ENCODE measurements around the gene RAP2B. TPM values are rescaled to one million over a fixed set of nuclear protein-coding genes. Genes with fewer than 3 reads are reported as not detected.

RAP2B gene
- total and polyA plus RNA-seq, 2 donors (not counting 1 experiment from before 2014, with no cell fraction given), result 2.8 to 16.9 TPM

DNA sequence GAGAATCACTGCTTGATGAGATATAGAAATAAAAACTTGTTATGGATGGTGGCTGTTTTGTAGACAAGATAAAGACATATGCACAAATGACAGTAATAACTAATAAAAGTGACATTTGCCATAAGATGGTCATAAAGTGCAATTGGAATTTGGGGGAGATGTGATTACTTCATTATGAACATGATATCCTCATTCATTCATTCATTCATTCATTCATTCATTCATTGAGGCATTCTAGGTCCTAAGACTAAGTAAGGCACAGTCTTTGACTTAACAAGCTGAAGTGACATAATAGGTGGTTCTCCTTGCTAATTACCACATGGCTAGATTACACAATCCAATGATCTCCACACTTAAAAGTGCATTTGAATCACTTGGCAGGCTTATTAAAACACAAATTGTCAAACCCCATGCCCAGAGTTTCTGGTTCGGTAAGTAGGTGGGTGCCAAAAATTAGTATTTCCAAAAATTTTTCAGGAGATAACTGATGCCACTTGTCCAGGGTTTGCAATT lies 18.9 kb downstream of the RAP2B start:
- no CpG with 5 or more reads among the region's 1 CpG for WGBS (ENCODE audit: insufficient coverage)
- no peaks in the 10 kb centered on the region for H3K4me1 Mint-ChIP-seq
- Histone ChIP-seq H3K36me3 (replicated peaks in 1 of 2; ENCODE audit: control extremely low read depth in 1 of 2, control insufficient read depth in 1 of 2, extremely low read depth in 1 of 2, insufficient read depth in 2 of 2, low read length in 1 of 2) (no peaks in the 10 kb centered on the region), H3K27ac (ENCODE audit: low read length in 2 of 2) (no peak overlapping the region), H3K27me3 (replicated peaks in 1 of 4; ENCODE audit: control extremely low read depth in 1 of 4, control insufficient read depth in 3 of 4, insufficient read depth in 4 of 4, low read length in 3 of 4) (no peaks in the 10 kb centered on the region), H3K79me2 (ENCODE audit: control insufficient read depth, insufficient read depth, low read length) (no peaks in the 10 kb centered on the region), H3K9me3 (ENCODE audit: control extremely low read depth in 1 of 3, control insufficient read depth in 2 of 3, insufficient read depth in 1 of 3, low read length in 2 of 3) (no peaks in the 10 kb centered on the region), H3K4me1 (ENCODE audit: control insufficient read depth in 2 of 2, insufficient read depth in 2 of 2, low read length in 2 of 2) (no peaks in the 10 kb centered on the region), H3K4me3 (ENCODE audit: control extremely low read depth in 1 of 5, extremely low read depth in 1 of 5, insufficient read depth in 1 of 5, low read depth in 2 of 5, low read length in 4 of 5) (no peak overlapping the region), H2AFZ (ENCODE audit: insufficient read depth, low read depth, low read length, poor library complexity, severe bottlenecking) (no peak overlapping the region), H3K4me2 (replicated peaks; ENCODE audit: low read depth, low read length, poor library complexity, severe bottlenecking) (no peak overlapping the region), H4K20me1 (ENCODE audit: control insufficient read depth, insufficient read depth, low read length, poor library complexity, severe bottlenecking) (no peaks in the 10 kb centered on the region), H3K9ac (ENCODE audit: low read length) (no peak overlapping the region)
- ATAC-seq (ENCODE audit: low read depth) (no peak), DNase-seq (no peak)
- no peak overlapping the region for H3K4me3 Mint-ChIP-seq
- TF ChIP-seq, protein P1, sequence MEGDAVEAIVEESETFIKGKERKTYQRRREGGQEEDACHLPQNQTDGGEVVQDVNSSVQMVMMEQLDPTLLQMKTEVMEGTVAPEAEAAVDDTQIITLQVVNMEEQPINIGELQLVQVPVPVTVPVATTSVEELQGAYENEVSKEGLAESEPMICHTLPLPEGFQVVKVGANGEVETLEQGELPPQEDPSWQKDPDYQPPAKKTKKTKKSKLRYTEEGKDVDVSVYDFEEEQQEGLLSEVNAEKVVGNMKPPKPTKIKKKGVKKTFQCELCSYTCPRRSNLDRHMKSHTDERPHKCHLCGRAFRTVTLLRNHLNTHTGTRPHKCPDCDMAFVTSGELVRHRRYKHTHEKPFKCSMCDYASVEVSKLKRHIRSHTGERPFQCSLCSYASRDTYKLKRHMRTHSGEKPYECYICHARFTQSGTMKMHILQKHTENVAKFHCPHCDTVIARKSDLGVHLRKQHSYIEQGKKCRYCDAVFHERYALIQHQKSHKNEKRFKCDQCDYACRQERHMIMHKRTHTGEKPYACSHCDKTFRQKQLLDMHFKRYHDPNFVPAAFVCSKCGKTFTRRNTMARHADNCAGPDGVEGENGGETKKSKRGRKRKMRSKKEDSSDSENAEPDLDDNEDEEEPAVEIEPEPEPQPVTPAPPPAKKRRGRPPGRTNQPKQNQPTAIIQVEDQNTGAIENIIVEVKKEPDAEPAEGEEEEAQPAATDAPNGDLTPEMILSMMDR (IDR thresholded peaks at IDR 0.05), result no peak
- no peak for TF ChIP-seq EZH2 (IDR thresholded peaks at IDR 0.05; ENCODE audit: borderline replicate concordance, insufficient read depth, low read depth, low read length, poor library complexity, severe bottlenecking)
- H3K27ac Mint-ChIP-seq, result no peak overlapping the region
- POLR2A ChIA-PET, result no interaction called here
- H3K27me3 Mint-ChIP-seq, result no peaks in the 10 kb centered on the region
- CTCF ChIA-PET, result no interaction called here
- no peaks in the 10 kb centered on the region for H3K9me3 Mint-ChIP-seq (ENCODE audit: insufficient read depth)
- intact Hi-C loops (cut with micrococcal nuclease), result no loop called here

DNA sequence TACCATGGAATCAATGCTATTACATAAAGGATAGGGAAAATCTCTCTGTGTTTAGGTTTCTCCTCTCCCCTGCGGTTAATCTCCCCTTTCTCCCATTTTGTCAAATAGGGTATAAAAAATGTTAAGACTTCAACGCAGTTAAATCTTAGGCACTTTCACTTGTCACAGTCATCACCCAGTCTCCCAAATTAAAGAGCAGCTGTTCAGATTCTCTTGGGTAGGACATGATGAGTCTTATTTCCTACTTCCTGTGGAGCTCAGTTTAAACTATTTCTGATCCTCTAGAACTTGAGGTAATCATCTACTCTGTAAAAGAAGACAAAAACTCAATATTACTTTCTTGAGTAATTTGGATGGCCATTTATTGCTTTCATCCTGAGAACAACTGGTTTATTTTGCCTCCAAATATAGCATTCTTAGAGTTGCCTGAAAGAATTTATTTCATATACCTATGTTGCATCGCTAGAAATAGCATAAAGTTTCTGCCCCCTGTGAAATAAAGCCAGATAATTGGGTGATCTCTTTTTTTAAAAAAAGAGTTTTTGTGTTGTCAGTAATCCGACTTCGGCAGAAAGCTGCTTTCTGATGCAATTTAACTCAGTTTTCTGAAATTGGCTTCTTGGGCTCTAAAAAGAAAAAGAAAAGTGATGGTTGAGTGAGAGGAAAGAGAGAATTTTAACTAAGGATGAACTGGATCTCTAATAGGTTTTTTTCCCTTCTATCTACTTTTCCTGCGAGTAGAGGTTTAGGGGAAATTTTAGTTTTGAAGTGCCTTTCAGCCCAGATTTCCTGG lies 20.7 kb downstream of the RAP2B start:
- H3K4me3 Mint-ChIP-seq, result no peak overlapping the region
- Histone ChIP-seq H3K27me3 (replicated peaks in 1 of 4; ENCODE audit: control extremely low read depth in 1 of 4, control insufficient read depth in 3 of 4, insufficient read depth in 4 of 4, low read length in 3 of 4) (no peaks in the 10 kb centered on the region), H2AFZ (ENCODE audit: insufficient read depth, low read depth, low read length, poor library complexity, severe bottlenecking) (no peak overlapping the region), H3K9ac (ENCODE audit: low read length) (no peak overlapping the region), H3K4me2 (replicated peaks; ENCODE audit: low read depth, low read length, poor library complexity, severe bottlenecking) (no peak overlapping the region), H3K36me3 (replicated peaks in 1 of 2; ENCODE audit: control extremely low read depth in 1 of 2, control insufficient read depth in 1 of 2, extremely low read depth in 1 of 2, insufficient read depth in 2 of 2, low read length in 1 of 2) (no peaks in the 10 kb centered on the region), H3K27ac (ENCODE audit: low read length in 2 of 2) (no peak overlapping the region), H3K79me2 (ENCODE audit: control insufficient read depth, insufficient read depth, low read length) (no peaks in the 10 kb centered on the region), H3K4me1 (ENCODE audit: control insufficient read depth in 2 of 2, insufficient read depth in 2 of 2, low read length in 2 of 2) (no peaks in the 10 kb centered on the region), H3K4me3 (ENCODE audit: control extremely low read depth in 1 of 5, extremely low read depth in 1 of 5, insufficient read depth in 1 of 5, low read depth in 2 of 5, low read length in 4 of 5) (no peak overlapping the region), H4K20me1 (ENCODE audit: control insufficient read depth, insufficient read depth, low read length, poor library complexity, severe bottlenecking) (no peaks in the 10 kb centered on the region), H3K9me3 (ENCODE audit: control extremely low read depth in 1 of 3, control insufficient read depth in 2 of 3, insufficient read depth in 1 of 3, low read length in 2 of 3) (no peaks in the 10 kb centered on the region)
- DNase-seq (no peak), ATAC-seq (ENCODE audit: low read depth) (no peak)
- H3K4me1 Mint-ChIP-seq, result no peaks in the 10 kb centered on the region
- no peak for TF ChIP-seq EZH2 (IDR thresholded peaks at IDR 0.05; ENCODE audit: borderline replicate concordance, insufficient read depth, low read depth, low read length, poor library complexity, severe bottlenecking)
- TF ChIP-seq, protein P1 (IDR thresholded peaks at IDR 0.05), result no peak
- ChIA-PET CTCF (no interaction called here), POLR2A (no interaction called here)
- intact Hi-C loops (cut with micrococcal nuclease), result no loop called here
- 100% methylated on average over 2 of the region's 6 CpGs for WGBS (ENCODE audit: insufficient coverage)
- H3K27me3 Mint-ChIP-seq, result no peaks in the 10 kb centered on the region
- H3K27ac Mint-ChIP-seq, result no peak overlapping the region
- H3K9me3 Mint-ChIP-seq (ENCODE audit: insufficient read depth), result no peaks in the 10 kb centered on the region

Data from B cell (primary cell).